Transverse colon (tissue), 4 donors: ENCODE measurements around the gene NFYC. TPM values are rescaled to one million over a fixed set of nuclear protein-coding genes. Genes with fewer than 3 reads are reported as not detected.

ENCODE experiments used
- DNase-seq: peaks from one replicate; pipeline ENCODE4 v3.0.0-alpha.2; 2019
- H3K27ac ChIP-seq, 4 donors: fragments of 200-600 bp; sonication (generic); 2 replicates each; pipeline ENCODE4 v1.5.1; 2016 to 2018; ENCODE audit warnings: inconsistent platforms in 4 of 4
- H3K27me3 ChIP-seq: fragments of 200-600 bp; sonication (generic); 2 replicates; pipeline ENCODE4 v1.5.1; 2017; ENCODE audit warnings: inconsistent platforms
- H3K36me3 ChIP-seq, 4 donors: fragments of 200-600 bp; sonication (generic); 2 replicates each; pipeline ENCODE4 v1.5.1; 2017 to 2019; ENCODE audit warnings: inconsistent platforms in 4 of 4
- H3K4me1 ChIP-seq, 4 donors: fragments of 200-600 bp; sonication (generic); 2 replicates each; pipeline ENCODE4 v1.5.1; 2017 to 2020; ENCODE audit warnings: inconsistent platforms in 4 of 4
- H3K4me3 ChIP-seq, 4 donors: fragments of 200-600 bp; sonication (generic); 1 replicate in 1 of 4; 2 replicates in 3 of 4; pipeline versions ENCODE4 v1.5.1 to v1.6.1; 2017 to 2019; ENCODE audit warnings: inconsistent platforms in 4 of 4
- H3K9me3 ChIP-seq, 2 donors: fragments of 200-600 bp; sonication (generic); 2 replicates each; pipeline ENCODE4 v1.5.1; 2017 to 2019; ENCODE audit warnings: inconsistent platforms in 2 of 2
- CTCF ChIP-seq, 5 experiments: fragments of 200-600 bp in 3 of 5; fragments of 450-650 bp in 2 of 5; sonication (generic) in 3 of 5; IDR thresholded peaks; 1 replicate in 2 of 5; 2 replicates in 3 of 5; pipeline ENCODE4 v1.5.1; 2016 to 2017; ENCODE audit warnings: antibody characterized with exemption in 5 of 5, inconsistent platforms in 3 of 5, mild to moderate bottlenecking in 2 of 5, moderate library complexity in 1 of 5
- EP300 ChIP-seq: sonication (generic); formaldehyde crosslinking; IDR thresholded peaks from one replicate; pipeline ENCODE4 v1.6.1; 2017; ENCODE audit warnings: antibody characterized with exemption, low read depth
- POLR2A ChIP-seq: fragments of 450-650 bp; IDR thresholded peaks from one replicate; pipeline ENCODE4 v1.6.1; 2016; ENCODE audit warnings: antibody characterized with exemption, mild to moderate bottlenecking, moderate library complexity
- POLR2AphosphoS5 ChIP-seq, 3 donors: sonication (generic); formaldehyde crosslinking; IDR thresholded peaks; one replicate each; pipeline ENCODE4 v1.6.1; 2016; ENCODE audit warnings: antibody characterized with exemption in 3 of 3
- WGBS, 2 donors: methylation state at CpG; one replicate each; pipeline ENCODE4 v1.1.5; 2018; ENCODE audit warnings: low coverage in 1 of 2; 5-methylcytosine and 5-hydroxymethylcytosine counted together
- in situ Hi-C, 4 donors: fragments of 200-750 bp; cut with MboI; loops; one replicate each; pipeline versions ENCODE4 v1.15.0 to v1.15.1; 2017; ENCODE audit warnings: low sequenced_read_pairs in 3 of 4, low pct_ligation_motif_present in 1 of 4, low pct_unique_long_range_greater_than_20kb in 1 of 4
- intact Hi-C: fragments of 100-400 bp; cut with DNase I; formaldehyde crosslinking; loops from one replicate; pipeline ENCODE4 v1.15.1; 2023; ENCODE audit warnings: low total_unique reads
- total RNA-seq, 4 donors: library from RNA; depleted of rRNA; stranded (reverse); fragments of >200 nt; gene quantifications; one replicate each; pipeline ENCODE4 v1.1.0, GENCODE V29; 2016

Gene NFYC
- total RNA-seq, 4 donors from 2014 or later: 34.4 to 101 (median 76.4) TPM

- no peak overlapping the region for H3K4me3 ChIP-seq
- 84 to 93% methylated on average over 8 of the region's 8 CpGs for WGBS, 2 donors
- intact Hi-C loops: no loop called here
- H3K9me3 ChIP-seq: no peaks in the 10 kb centered on the region
- no peak for DNase-seq
- H3K27me3 ChIP-seq: no peaks in the 10 kb centered on the region
- H3K27ac ChIP-seq: peak overlapping the region; percentile 16 to 57 (median 30)
- H3K4me1 ChIP-seq: peaks cover 0 to 43% (median 8%) of the 10 kb centered on the region in 4 donors
- peaks cover 0 to 5% (median 0%) of the 10 kb centered on the region in 4 donors for H3K36me3 ChIP-seq
- in situ Hi-C loops: no loop called here
- no peak for TF ChIP-seq CTCF (IDR thresholded peaks at IDR 0.05)
- no peak for TF ChIP-seq POLR2A
- TF ChIP-seq EP300: no peak
- TF ChIP-seq POLR2AphosphoS5 (IDR thresholded peaks at IDR 0.05): no peak
These were observed 43.6 kb downstream of the NFYC start for GRCh38 chr1:40734882-40735628.

DNA sequence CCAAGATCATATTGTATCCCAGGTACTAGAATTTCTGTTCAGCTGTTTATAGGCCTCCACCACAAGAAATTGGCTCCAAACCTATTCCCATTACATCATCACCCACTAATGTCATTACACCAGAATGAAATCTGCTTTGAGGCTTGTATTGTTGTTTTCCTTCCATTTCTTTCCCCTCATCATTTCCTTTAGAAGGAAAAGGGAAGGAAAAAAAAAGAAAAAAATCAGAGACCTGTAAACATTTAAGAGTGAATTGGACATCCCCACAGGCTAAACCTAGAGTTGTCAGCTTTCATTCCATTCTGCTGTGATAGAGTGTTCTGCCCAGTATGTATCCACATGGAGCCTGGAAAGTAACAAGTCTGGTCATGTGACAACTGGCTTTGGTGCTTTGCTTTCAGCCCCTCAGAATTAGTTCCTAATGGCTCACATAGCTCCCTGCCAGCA lies 44.6 kb downstream of the NFYC start:
- no peak for DNase-seq
- no peak for TF ChIP-seq EP300
- TF ChIP-seq CTCF (IDR thresholded peaks at IDR 0.05): no peak
- TF ChIP-seq POLR2AphosphoS5 (IDR thresholded peaks at IDR 0.05): no peak
- no peak for TF ChIP-seq POLR2A
- Histone ChIP-seq H3K27ac (peak overlapping the region; percentile 16 to 57 (median 38)), H3K4me1 (peaks cover 0 to 46% (median 12%) of the 10 kb centered on the region in 4 donors), H3K27me3 (no peaks in the 10 kb centered on the region), H3K9me3 (no peaks in the 10 kb centered on the region), H3K4me3 (no peak overlapping the region), H3K36me3 (peaks cover 0 to 5% (median 0%) of the 10 kb centered on the region in 4 donors)
- intact Hi-C loops (no loop called here), in situ Hi-C loops (no loop called here)

DNA sequence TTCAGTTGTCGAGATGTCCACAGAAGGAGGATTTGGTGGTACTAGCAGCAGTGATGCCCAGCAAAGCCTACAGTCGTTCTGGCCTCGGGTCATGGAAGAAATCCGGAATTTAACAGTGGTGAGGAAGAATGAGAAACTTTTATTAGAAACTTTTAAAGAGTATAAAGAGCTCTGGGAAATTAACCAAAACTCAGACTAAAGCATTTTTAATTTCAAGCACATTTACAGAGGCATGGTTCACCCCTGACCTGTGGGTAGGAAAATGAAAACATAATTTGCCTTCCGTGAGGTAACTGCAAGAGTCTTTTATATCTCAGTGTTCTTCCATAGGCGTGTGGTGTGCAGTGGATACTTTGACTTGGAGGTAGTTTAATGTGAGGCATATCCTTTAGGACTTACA lies 47.3 kb downstream of the NFYC start:
- in situ Hi-C loops (no loop called here), intact Hi-C loops (no loop called here)
- Histone ChIP-seq H3K9me3 (no peaks in the 10 kb centered on the region), H3K4me1 (peaks cover 0 to 42% (median 11%) of the 10 kb centered on the region in 4 donors), H3K27ac (peak overlapping the region in 3 of 4 donors; percentile 3 to 69 (median 29)), H3K4me3 (no peak overlapping the region), H3K36me3 (peaks cover 0 to 12% (median 3%) of the 10 kb centered on the region in 4 donors), H3K27me3 (no peaks in the 10 kb centered on the region)
- TF ChIP-seq POLR2AphosphoS5 (IDR thresholded peaks at IDR 0.05) (no peak), CTCF (IDR thresholded peaks at IDR 0.05) (no peak), POLR2A (no peak), EP300 (no peak)
- WGBS, 2 donors: 81 to 97% methylated on average over 6 of the region's 6 CpGs
- no peak for DNase-seq

GRCh38 chr1:40739455-40740008 lies 48.0 kb downstream of the NFYC start:
- 43 to 80% methylated on average over 1 to 3 of the region's 3 CpGs for WGBS, 2 donors
- no peaks in the 10 kb centered on the region for H3K9me3 ChIP-seq

More at GRCh38 chr1:40739455-40740008, 48.0 kb downstream of the NFYC start:
- DNase-seq: no peak
- intact Hi-C loops (no loop called here), in situ Hi-C loops (no loop called here)
- Histone ChIP-seq H3K36me3 (peaks cover 0 to 12% (median 3%) of the 10 kb centered on the region in 4 donors), H3K27ac (peak overlapping the region in 2 of 4 donors; percentile 29 to 69), H3K4me3 (no peak overlapping the region), H3K4me1 (peaks cover 0 to 41% (median 11%) of the 10 kb centered on the region in 4 donors), H3K27me3 (no peaks in the 10 kb centered on the region)
- TF ChIP-seq POLR2A: no peak
- no peak for TF ChIP-seq EP300
- TF ChIP-seq CTCF (IDR thresholded peaks at IDR 0.05): no peak
- no peak for TF ChIP-seq POLR2AphosphoS5 (IDR thresholded peaks at IDR 0.05)
